Measurements from ENCODE around the gene RAB6B. TPM values are rescaled to one million over a fixed set of nuclear protein-coding genes. Genes with fewer than 3 reads are reported as not detected.

RAB6B gene
- total RNA-seq, 1 experiment from 2014 or later, result 14.1 TPM

DNA sequence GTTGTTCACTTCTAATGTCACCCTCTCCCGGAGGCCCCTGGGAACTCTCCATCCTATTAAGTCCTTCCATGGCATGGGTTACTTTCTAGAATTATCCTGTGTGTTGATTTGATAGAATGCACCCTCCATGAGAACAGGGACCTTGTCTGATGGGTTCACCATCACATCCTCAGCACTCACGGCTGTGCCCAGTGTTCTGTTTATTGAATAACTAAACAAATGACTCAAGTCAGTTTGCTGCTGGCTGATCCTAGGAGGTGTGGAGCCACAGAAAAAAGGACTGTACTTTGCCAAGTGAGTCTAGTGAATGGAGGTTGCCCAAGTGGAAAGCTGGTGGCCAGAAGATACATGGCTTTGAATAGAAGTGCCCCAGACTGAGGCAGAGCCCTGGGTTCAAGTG, 48.5 kb upstream of the RAB6B start:
- peaks cover 61% of the 10 kb centered on the region for H3K27me3 ChIP-seq (ENCODE audit: insufficient read depth, low read length)
- ATAC-seq, result peak; percentile 12
- intact Hi-C loops (cut with micrococcal nuclease), result no loop called here

More for the DNA sequence above, 48.5 kb upstream of the RAB6B start:
- Histone ChIP-seq H3K4me2 (ENCODE audit: low read length) (peak overlapping the region; percentile 54), H3K4me1 (ENCODE audit: control insufficient read depth in 1 of 2, insufficient read depth in 2 of 2, low read length in 2 of 2) (peaks cover 28 to 29% of the 10 kb centered on the region in 2 experiments), H3K9me3 (ENCODE audit: control insufficient read depth in 1 of 2, insufficient read depth in 1 of 2, low read depth in 1 of 2, low read length in 2 of 2) (no peaks in the 10 kb centered on the region), H3K4me3 (replicated peaks in 1 of 2; ENCODE audit: low read depth in 1 of 2, low read length in 2 of 2) (no peak overlapping the region), H3K79me2 (ENCODE audit: insufficient read depth, low read length) (no peaks in the 10 kb centered on the region), H3K9ac (ENCODE audit: low read length) (no peak overlapping the region), H3K9me2 (ENCODE audit: insufficient read depth) (no peaks in the 10 kb centered on the region), H3K36me3 (ENCODE audit: control insufficient read depth in 1 of 2, insufficient read depth in 2 of 2, low read length in 2 of 2) (no peaks in the 10 kb centered on the region), H3K27ac (ENCODE audit: low read depth, low read length) (no peak overlapping the region), H2AFZ (ENCODE audit: low read depth, low read length, poor library complexity, severe bottlenecking) (no peak overlapping the region), H4K20me1 (ENCODE audit: insufficient read depth) (no peaks in the 10 kb centered on the region)
- ChIA-PET POLR2A (no interaction called here), CTCF (no interaction called here), RAD21 (ENCODE audit: low non-redundant PET in 1 of 2, low total read pairs in 2 of 2, uncharacterized antibody in 2 of 2, unreplicated experiment in 2 of 2) (no interaction called here)
- BruUV-seq (replicated peaks), result no TSS peak
- DNase-seq (ENCODE audit: low read depth, low spot score), result no peak
- TF ChIP-seq POLR2A (IDR thresholded peaks at IDR 0.05; ENCODE audit: borderline replicate concordance, extremely low read depth, insufficient read depth, insufficient read length) (no peak), TCF7L2 (IDR thresholded peaks at IDR 0.05; ENCODE audit: borderline replicate concordance, extremely low read depth, insufficient read depth, insufficient read length) (no peak), POLR2AphosphoS5 (IDR thresholded peaks at IDR 0.05; ENCODE audit: low read depth, low read length) (no peak), ZNF274 (IDR thresholded peaks at IDR 0.05; ENCODE audit: low read depth, low read length) (no peak), SP1 (IDR thresholded peaks at IDR 0.05; ENCODE audit: low read depth) (no peak), ZFX (IDR thresholded peaks at IDR 0.05) (no peak), EGR1 (IDR thresholded peaks at IDR 0.05; ENCODE audit: low read depth) (no peak), SIN3A (IDR thresholded peaks at IDR 0.05; ENCODE audit: low read depth) (no peak), EZH2phosphoT487 (IDR thresholded peaks at IDR 0.05; ENCODE audit: borderline replicate concordance) (no peak), RAD21 (IDR thresholded peaks at IDR 0.05; ENCODE audit: low read depth) (no peak), JUND (IDR thresholded peaks at IDR 0.05) (no peak), CBX3 (IDR thresholded peaks at IDR 0.05; ENCODE audit: low read depth) (no peak), SRF (IDR thresholded peaks at IDR 0.05; ENCODE audit: low read depth) (no peak), ELF1 (IDR thresholded peaks at IDR 0.05; ENCODE audit: borderline replicate concordance, low read depth) (no peak), YY1 (IDR thresholded peaks at IDR 0.05; ENCODE audit: extremely low read depth, insufficient replicate concordance, low read depth, low read length) (no peak), EZH2 (IDR thresholded peaks at IDR 0.05) (no peak)
- TF ChIP-seq, protein P1, sequence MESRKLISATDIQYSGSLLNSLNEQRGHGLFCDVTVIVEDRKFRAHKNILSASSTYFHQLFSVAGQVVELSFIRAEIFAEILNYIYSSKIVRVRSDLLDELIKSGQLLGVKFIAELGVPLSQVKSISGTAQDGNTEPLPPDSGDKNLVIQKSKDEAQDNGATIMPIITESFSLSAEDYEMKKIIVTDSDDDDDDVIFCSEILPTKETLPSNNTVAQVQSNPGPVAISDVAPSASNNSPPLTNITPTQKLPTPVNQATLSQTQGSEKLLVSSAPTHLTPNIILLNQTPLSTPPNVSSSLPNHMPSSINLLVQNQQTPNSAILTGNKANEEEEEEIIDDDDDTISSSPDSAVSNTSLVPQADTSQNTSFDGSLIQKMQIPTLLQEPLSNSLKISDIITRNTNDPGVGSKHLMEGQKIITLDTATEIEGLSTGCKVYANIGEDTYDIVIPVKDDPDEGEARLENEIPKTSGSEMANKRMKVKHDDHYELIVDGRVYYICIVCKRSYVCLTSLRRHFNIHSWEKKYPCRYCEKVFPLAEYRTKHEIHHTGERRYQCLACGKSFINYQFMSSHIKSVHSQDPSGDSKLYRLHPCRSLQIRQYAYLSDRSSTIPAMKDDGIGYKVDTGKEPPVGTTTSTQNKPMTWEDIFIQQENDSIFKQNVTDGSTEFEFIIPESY (IDR thresholded peaks at IDR 0.05; ENCODE audit: extremely low read depth, insufficient replicate concordance, low read length), result no peak
- TF ChIP-seq, protein P2, sequence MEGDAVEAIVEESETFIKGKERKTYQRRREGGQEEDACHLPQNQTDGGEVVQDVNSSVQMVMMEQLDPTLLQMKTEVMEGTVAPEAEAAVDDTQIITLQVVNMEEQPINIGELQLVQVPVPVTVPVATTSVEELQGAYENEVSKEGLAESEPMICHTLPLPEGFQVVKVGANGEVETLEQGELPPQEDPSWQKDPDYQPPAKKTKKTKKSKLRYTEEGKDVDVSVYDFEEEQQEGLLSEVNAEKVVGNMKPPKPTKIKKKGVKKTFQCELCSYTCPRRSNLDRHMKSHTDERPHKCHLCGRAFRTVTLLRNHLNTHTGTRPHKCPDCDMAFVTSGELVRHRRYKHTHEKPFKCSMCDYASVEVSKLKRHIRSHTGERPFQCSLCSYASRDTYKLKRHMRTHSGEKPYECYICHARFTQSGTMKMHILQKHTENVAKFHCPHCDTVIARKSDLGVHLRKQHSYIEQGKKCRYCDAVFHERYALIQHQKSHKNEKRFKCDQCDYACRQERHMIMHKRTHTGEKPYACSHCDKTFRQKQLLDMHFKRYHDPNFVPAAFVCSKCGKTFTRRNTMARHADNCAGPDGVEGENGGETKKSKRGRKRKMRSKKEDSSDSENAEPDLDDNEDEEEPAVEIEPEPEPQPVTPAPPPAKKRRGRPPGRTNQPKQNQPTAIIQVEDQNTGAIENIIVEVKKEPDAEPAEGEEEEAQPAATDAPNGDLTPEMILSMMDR (IDR thresholded peaks at IDR 0.05 in 2 of 3, conservative IDR thresholded peaks at IDR 0.05 in 1 of 3; ENCODE audit: borderline replicate concordance in 1 of 3, insufficient read depth in 1 of 3, low read depth in 2 of 3, low read length in 2 of 3), result no peak
- TF ChIP-seq, protein P3, sequence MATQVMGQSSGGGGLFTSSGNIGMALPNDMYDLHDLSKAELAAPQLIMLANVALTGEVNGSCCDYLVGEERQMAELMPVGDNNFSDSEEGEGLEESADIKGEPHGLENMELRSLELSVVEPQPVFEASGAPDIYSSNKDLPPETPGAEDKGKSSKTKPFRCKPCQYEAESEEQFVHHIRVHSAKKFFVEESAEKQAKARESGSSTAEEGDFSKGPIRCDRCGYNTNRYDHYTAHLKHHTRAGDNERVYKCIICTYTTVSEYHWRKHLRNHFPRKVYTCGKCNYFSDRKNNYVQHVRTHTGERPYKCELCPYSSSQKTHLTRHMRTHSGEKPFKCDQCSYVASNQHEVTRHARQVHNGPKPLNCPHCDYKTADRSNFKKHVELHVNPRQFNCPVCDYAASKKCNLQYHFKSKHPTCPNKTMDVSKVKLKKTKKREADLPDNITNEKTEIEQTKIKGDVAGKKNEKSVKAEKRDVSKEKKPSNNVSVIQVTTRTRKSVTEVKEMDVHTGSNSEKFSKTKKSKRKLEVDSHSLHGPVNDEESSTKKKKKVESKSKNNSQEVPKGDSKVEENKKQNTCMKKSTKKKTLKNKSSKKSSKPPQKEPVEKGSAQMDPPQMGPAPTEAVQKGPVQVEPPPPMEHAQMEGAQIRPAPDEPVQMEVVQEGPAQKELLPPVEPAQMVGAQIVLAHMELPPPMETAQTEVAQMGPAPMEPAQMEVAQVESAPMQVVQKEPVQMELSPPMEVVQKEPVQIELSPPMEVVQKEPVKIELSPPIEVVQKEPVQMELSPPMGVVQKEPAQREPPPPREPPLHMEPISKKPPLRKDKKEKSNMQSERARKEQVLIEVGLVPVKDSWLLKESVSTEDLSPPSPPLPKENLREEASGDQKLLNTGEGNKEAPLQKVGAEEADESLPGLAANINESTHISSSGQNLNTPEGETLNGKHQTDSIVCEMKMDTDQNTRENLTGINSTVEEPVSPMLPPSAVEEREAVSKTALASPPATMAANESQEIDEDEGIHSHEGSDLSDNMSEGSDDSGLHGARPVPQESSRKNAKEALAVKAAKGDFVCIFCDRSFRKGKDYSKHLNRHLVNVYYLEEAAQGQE (IDR thresholded peaks at IDR 0.05; ENCODE audit: low read depth), result no peak
- TF ChIP-seq, protein P4, sequence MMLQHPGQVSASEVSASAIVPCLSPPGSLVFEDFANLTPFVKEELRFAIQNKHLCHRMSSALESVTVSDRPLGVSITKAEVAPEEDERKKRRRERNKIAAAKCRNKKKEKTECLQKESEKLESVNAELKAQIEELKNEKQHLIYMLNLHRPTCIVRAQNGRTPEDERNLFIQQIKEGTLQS (IDR thresholded peaks at IDR 0.05), result no peak

All from HCT116 (cell line).